DMS 273 treated with DMSO at 0.1 percent for 48 hours (cell line): ENCODE data around the gene MPND.

Experiments used
- DNase-seq: peaks from one replicate; lab custom pipeline; 2025; lab: John Stamatoyannopoulos, UW

MPND gene, protein sequence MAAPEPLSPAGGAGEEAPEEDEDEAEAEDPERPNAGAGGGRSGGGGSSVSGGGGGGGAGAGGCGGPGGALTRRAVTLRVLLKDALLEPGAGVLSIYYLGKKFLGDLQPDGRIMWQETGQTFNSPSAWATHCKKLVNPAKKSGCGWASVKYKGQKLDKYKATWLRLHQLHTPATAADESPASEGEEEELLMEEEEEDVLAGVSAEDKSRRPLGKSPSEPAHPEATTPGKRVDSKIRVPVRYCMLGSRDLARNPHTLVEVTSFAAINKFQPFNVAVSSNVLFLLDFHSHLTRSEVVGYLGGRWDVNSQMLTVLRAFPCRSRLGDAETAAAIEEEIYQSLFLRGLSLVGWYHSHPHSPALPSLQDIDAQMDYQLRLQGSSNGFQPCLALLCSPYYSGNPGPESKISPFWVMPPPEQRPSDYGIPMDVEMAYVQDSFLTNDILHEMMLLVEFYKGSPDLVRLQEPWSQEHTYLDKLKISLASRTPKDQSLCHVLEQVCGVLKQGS

GRCh38 chr19:4343370-4344307 is at the start of gene MPND:
Gene MPND (plus strand): TSS chr19:4343562. CDS start chr19:4343594, 32 bp downstream.
- peak; percentile 44 for DNase-seq

DNA sequence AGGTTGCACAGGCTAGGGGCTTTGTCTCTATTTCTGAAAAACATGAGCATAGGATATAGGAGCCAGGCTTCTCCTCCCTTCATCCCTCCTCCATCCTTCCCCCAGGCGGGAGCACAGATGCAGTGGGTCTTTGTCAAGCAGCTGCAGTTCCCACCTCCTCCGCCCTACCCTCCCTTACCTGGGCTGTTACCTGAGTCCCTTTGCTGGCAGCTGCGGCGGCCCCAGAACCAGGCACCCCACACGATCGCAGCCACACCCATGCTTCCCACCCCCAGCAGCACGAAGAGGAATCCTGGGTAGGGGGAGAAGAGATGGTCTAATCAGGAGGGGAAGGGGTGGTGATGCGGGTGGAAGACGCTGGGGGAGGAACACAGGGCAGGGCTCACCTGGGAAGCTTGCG is 49.0 kb upstream of the MPND start:
- no peak for DNase-seq

DNA sequence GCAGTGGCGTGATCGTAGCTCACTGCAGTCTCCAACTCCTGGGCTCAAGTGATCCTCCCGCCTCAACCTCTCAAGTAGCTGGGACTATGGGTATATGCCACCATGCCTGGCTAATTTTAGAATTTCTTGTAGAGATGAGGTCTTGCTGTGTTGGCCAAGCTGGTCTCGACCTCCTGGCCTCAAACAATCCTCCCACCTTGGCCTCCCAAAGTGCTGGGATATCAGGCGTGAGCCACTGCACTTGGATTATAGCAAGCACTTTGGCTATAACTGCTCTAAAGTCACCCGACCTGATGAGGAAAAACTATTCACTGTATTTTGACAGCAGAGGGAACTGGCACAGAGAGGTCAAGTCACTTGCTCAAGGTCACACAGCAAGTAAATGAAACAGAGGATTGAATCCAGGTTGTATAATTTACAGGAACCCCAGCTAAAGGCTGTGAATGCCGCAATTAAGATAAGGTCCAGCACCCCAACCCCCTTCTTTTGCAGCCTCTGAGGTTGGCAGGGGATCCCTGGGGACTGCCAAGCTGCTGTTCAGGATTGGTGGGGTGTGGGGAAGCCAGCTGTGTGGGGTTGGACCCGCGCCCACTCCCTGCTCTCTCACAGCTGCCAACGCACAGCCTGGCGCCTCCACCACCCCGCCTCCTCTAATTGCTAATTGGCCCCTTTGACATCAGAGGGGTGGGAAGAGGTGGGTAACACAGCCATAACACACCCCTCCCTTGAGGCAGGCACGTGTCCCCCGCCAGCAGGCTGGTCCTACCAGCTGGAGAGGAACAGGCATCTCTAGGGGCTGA is 47.2 kb upstream of the MPND start:
- DNase-seq: peak; percentile 95

DNA sequence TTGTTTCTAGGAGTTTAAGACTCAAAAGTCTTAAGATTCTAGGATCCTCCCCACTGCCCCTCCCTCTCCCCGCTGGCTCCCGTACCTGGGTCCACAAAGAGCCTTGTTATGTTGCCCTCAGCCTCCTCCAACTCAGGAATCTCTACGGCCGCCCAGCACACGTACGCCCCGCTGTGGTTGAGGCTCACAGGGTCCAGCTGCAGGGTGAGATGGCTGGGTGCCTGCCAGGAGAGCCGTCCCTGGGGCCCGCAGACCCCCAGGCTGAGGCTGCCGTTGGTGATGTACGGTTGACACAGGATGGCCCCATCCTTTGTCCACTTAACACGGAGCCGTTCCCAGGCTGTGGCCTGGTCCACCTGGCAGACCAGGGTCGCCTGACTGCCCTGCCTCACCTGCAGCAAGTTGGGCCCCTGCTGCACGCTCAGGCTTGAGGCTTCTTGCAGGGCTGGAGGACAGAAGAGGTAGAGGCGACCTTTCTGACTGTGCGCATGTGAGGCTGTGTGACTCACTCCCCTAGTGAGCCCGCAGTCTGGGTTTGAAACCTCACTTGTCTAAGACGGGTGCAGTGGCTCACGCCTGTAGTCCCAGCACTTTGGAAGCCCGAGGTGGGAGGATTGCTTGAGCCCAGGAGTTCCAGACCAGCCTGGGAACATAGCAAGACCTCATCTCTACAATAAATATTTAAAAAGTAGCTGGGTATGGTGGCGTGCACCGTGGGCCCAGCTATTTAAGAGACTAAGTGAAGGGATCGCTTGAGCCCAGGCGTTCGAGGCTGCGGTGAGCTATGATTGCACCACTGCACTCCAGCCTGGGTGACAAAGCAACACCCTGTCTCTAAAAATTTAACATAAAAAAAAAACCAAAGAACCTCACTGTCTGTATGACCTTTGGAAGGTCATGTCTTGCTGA is 45.2 kb upstream of the MPND start:
- no peak for DNase-seq

DNA sequence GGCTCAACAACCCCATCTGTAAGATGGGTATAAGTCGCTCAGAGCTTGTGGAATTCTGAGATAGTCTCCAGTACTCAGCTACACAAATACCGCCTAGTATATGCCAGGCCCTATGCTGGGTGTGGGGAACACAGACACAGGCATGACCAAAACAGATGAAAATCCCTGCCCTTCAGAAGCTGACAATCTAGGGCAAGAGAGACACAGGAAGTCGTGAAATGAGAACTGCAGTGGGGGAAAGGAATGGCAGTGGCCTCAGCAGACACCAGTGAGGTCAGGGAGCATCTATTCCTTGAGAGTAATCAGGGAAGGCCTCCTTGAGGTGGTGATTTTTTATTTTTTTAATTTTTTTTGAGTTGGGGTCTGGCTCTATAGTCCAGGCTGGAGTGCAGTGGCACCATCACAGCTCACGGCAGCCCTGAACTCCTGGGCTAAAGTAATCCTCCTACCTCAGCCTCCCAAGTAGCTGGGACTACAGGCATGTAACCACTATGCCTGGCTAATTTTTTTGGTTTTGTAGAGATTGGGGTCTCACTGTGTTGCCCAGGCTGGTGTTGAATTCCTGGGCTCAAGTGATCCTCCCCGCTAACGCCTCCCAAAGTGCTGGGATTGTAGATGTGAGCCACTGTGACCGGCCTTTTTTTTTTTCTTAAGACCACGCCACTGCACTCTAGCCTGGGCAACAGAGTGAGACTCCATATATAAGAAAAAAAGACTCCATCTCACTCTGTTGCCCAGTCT is 44.4 kb upstream of the MPND start:
- no peak for DNase-seq

DNA sequence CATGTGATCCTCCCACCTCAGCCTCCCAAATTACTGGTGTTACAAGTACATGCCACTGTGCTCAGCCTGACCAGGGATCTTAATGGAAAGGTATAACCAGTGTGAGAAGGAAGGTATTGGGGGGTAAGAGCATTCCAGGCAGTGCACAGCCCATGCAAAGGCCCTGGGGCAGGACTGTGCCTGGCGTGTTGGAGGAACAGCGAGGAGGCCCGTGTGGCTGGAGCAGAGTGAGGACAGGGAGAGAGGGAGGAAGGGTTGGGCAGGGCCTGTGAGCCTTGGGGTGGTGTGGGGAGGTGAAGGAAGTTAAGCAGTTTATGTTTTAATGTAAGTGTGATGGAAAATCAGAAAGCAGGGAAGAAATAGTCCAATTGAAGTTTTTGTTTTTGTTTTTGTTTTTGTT is 42.8 kb upstream of the MPND start:
- DNase-seq: no peak

DNA sequence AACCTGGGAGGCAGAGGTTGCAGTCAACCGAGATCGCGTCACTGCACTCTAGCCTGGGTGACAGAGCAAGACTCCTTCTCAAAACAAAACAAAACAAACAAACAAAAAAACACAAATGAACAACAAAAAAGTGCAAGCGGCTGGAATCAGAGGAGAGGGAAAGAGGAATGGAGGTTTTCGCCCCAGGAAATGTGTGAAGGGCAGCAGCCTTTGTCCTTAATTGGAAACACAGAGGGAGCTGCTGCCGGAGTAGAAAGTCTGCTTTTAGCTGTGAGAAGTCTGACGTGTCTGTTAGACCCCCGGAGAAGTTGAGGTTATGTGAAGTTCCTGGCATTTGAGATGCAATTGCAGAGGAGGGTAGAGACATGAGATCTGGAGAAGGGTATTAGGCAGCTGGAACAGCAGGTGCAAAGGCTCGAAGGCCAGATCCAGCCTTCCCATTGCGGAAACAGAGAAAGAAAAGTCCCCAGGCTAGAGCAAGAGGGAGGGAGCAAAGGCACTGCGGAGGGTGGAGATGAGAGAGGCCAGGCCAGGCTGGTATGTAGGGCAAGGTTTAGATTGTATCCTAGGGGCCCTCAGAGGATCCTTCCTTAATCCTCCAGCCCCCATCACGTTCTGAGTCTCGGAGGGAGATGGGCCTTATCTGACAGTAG is 41.6 kb upstream of the MPND start:
- no peak for DNase-seq

DNA sequence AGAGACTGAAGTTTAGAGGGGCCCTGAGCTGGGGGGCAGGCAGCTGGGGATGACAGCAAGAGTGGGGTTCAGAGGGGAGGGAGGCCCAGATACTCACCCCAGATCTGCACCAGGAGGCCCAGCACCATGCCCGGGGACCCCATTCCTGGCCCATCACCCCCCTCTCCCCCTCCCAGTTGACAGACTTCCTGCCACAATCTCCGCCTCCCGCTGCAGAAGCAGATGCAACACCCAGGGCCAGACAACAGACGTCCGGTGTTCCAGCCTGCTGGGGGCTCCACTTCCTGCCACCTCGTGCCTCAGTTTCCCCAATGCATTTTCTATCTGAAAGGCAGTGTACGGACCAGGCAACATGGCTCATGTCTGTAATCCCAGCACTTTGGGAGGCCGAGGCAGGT is 41.1 kb upstream of the MPND start, which contains the start of gene TMIGD2:
Gene TMIGD2 (minus strand): TSS at position 147 of the 398 bp plus-strand sequence. CDS start 4 bp downstream, at position 143.
- DNase-seq: no peak

GRCh38 chr19:4303819-4304537 is 39.4 kb upstream of the MPND start:
- no peak for DNase-seq

GRCh38 chr19:4304538-4305256 is 38.7 kb upstream of the MPND start, which contains the start of gene FSD1:
Gene FSD1 (plus strand): TSS chr19:4304598. CDS start chr19:4304747, 149 bp downstream.
- DNase-seq: peak; percentile 58

DNA sequence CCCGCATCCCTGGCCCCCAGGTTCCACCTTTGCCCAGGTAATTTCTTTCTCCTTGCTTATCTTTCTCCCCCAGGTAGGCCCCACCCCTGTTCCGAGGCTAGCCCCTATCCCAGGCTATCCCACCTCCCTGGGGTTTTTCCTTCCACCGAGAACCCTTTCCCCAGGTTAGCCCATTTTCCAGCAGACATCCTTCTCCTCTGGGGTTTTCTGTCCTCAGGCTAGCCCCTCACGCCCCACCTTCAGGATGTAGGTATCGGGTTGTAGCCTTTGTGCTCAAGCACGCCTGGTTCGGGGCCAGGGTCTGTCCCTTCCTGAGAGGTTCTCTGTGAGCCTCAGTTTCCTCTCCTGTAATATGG is 38.1 kb upstream of the MPND start:
- DNase-seq: no peak

DNA sequence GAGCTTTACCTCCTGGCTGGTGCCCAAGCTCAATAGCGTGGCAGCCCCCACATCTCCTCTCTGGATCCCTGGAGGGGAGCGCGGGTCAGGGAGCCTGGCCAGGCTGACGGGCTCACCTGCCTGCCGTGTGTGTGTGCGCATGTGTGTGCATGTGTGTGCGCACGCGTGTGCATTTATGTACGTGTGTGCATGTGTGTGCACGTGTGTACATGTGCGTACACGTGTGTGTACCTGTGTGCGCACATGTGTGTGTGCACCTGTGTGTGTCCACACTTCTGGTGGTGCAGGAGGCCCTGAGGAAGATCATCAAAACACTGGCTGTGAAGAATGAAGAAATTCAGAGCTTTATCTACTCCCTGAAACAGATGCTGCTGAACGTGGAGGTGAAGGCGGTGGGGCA is 37.7 kb upstream of the MPND start:
- no peak for DNase-seq

- no peak for DNase-seq
Measured at GRCh38 chr19:4310247-4311121, 32.9 kb upstream of the MPND start.

GRCh38 chr19:4313847-4314490 is 29.4 kb upstream of the MPND start:
- DNase-seq: no peak

- no peak for DNase-seq
Measured at GRCh38 chr19:4316956-4317355, 26.4 kb upstream of the MPND start.

GRCh38 chr19:4318460-4318859 is 24.9 kb upstream of the MPND start:
- DNase-seq: no peak
